SK-N-SH treated with all-trans-retinoic acid at 6 μM for 48 hours (cell line): ENCODE results near the gene RBP7.

Experiments
- ATAC-seq: fragments of 200-7000 bp; cut with Tn5 transposase; 3 replicates; pipeline ENCODE4 v1.9.1; 2020; ENCODE audit warnings: mild to moderate bottlenecking, moderate library complexity
- ARNTL ChIP-seq: fragments of 450-650 bp; formaldehyde crosslinking; IDR thresholded peaks from 2 replicates; pipeline ENCODE4 v1.5.0; 2020; ENCODE audit warnings: low read depth, mild to moderate bottlenecking, moderate library complexity, borderline replicate concordance
- CSDC2 ChIP-seq: fragments of 250-450 bp; sonication (Bioruptor Pico); IDR thresholded peaks from 2 replicates; pipeline ENCODE4 v1.5.0; 2020; ENCODE audit warnings: mild to moderate bottlenecking, moderate library complexity
- ESRRG ChIP-seq: fragments of 250-450 bp; sonication (Bioruptor Pico); IDR thresholded peaks from 2 replicates; pipeline ENCODE4 v1.6.1; 2021; ENCODE audit warnings: mild to moderate bottlenecking
- GLIS3 ChIP-seq: fragments of 250-450 bp; sonication (Bioruptor Pico); IDR thresholded peaks from 2 replicates; pipeline ENCODE4 v1.5.0; 2020; ENCODE audit warnings: mild to moderate bottlenecking, moderate library complexity
- ISL1 ChIP-seq: fragments of 250-450 bp; sonication (Bioruptor Pico); IDR thresholded peaks from 2 replicates; pipeline ENCODE4 v2.1.2; 2022; ENCODE audit warnings: mild to moderate bottlenecking, moderate library complexity
- OSR1 ChIP-seq: fragments of 250-450 bp; sonication (Bioruptor Pico); IDR thresholded peaks from 2 replicates; pipeline ENCODE4 v1.8.0; 2022; ENCODE audit warnings: moderate library complexity, mild to moderate bottlenecking, inconsistent platforms
- PPARA ChIP-seq: fragments of 250-450 bp; sonication (Bioruptor Pico); IDR thresholded peaks from 2 replicates; pipeline ENCODE4 v1.5.0; 2020; ENCODE audit warnings: mild to moderate bottlenecking, borderline replicate concordance
- RARB ChIP-seq: fragments of 250-450 bp; sonication (Bioruptor Pico); IDR thresholded peaks from 2 replicates; pipeline ENCODE4 v1.8.0; 2021; ENCODE audit warnings: mild to moderate bottlenecking, moderate library complexity
- TCF4 ChIP-seq: fragments of 250-450 bp; sonication (Bioruptor Pico); IDR thresholded peaks from 2 replicates; pipeline ENCODE4 v1.8.0; 2021; ENCODE audit warnings: mild to moderate bottlenecking, moderate library complexity, borderline replicate concordance
- TOX ChIP-seq: fragments of 250-450 bp; sonication (Bioruptor Pico); IDR thresholded peaks from 2 replicates; pipeline ENCODE4 v1.8.0; 2021; ENCODE audit warnings: mild to moderate bottlenecking, moderate library complexity, borderline replicate concordance
- ZC3H10 ChIP-seq: fragments of 250-450 bp; sonication (Bioruptor Pico); IDR thresholded peaks from 2 replicates; pipeline ENCODE4 v1.5.1; 2021; ENCODE audit warnings: mild to moderate bottlenecking, moderate library complexity
- ZFP3 ChIP-seq: fragments of 250-450 bp; sonication (Bioruptor Pico); IDR thresholded peaks from 2 replicates; pipeline ENCODE4 v1.5.0; 2020; ENCODE audit warnings: mild to moderate bottlenecking, moderate library complexity
- ZFP30 ChIP-seq: fragments of 450-650 bp; formaldehyde crosslinking; IDR thresholded peaks from 2 replicates; pipeline ENCODE4 v1.5.0; 2022; ENCODE audit warnings: mild to moderate bottlenecking, moderate library complexity
- ZNF565 ChIP-seq: fragments of 450-650 bp; formaldehyde crosslinking; conservative IDR thresholded peaks from 2 replicates; pipeline ENCODE4 v1.5.0; 2020; ENCODE audit warnings: low read depth, mild to moderate bottlenecking, moderate library complexity
- ZNF70 ChIP-seq: fragments of 450-650 bp; formaldehyde crosslinking; IDR thresholded peaks from 2 replicates; pipeline ENCODE4 v1.5.0; 2020; ENCODE audit warnings: mild to moderate bottlenecking, moderate library complexity
- ZNF8 ChIP-seq: fragments of 450-650 bp; formaldehyde crosslinking; IDR thresholded peaks from 2 replicates; pipeline ENCODE4 v1.5.0; 2020; ENCODE audit warnings: mild to moderate bottlenecking, moderate library complexity
- TF ChIP-seq, protein P1 (sequence below): fragments of 250-450 bp; sonication (Bioruptor Pico); IDR thresholded peaks from 2 replicates; pipeline ENCODE4 v1.5.0; 2020; ENCODE audit warnings: mild to moderate bottlenecking, moderate library complexity
- TF ChIP-seq, protein P2 (sequence below): fragments of 250-450 bp; sonication (Bioruptor Pico); IDR thresholded peaks from 2 replicates; pipeline ENCODE4 v1.5.1; 2021; ENCODE audit warnings: mild to moderate bottlenecking, moderate library complexity
- TF ChIP-seq, protein P3 (sequence below): fragments of 250-450 bp; sonication (Bioruptor Pico); IDR thresholded peaks from 2 replicates; pipeline ENCODE4 v1.8.0; 2021; ENCODE audit warnings: low read depth, mild to moderate bottlenecking, moderate library complexity, borderline replicate concordance

Gene RBP7

GRCh38 chr1:10020678-10021077, 23.6 kb downstream of the RBP7 start:
- peak; percentile 40; the same call in 1 of the 2 replicates for TF ChIP-seq TCF4
- peak; percentile 72 for ATAC-seq

- peak; percentile 55 for ATAC-seq
Observed at GRCh38 chr1:10021992-10022391, 25.0 kb downstream of the RBP7 start.

GRCh38 chr1:10022656-10023055, 25.6 kb downstream of the RBP7 start:
- ATAC-seq = no peak
- TF ChIP-seq ZC3H10 = no peak
- no peak for TF ChIP-seq RARB
- TF ChIP-seq, protein P1, sequence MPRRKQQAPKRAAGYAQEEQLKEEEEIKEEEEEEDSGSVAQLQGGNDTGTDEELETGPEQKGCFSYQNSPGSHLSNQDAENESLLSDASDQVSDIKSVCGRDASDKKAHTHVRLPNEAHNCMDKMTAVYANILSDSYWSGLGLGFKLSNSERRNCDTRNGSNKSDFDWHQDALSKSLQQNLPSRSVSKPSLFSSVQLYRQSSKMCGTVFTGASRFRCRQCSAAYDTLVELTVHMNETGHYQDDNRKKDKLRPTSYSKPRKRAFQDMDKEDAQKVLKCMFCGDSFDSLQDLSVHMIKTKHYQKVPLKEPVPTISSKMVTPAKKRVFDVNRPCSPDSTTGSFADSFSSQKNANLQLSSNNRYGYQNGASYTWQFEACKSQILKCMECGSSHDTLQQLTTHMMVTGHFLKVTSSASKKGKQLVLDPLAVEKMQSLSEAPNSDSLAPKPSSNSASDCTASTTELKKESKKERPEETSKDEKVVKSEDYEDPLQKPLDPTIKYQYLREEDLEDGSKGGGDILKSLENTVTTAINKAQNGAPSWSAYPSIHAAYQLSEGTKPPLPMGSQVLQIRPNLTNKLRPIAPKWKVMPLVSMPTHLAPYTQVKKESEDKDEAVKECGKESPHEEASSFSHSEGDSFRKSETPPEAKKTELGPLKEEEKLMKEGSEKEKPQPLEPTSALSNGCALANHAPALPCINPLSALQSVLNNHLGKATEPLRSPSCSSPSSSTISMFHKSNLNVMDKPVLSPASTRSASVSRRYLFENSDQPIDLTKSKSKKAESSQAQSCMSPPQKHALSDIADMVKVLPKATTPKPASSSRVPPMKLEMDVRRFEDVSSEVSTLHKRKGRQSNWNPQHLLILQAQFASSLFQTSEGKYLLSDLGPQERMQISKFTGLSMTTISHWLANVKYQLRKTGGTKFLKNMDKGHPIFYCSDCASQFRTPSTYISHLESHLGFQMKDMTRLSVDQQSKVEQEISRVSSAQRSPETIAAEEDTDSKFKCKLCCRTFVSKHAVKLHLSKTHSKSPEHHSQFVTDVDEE (CRISPR knock-in tag) = no peak
- TF ChIP-seq ZNF565 (CRISPR knock-in tag) = no peak
- TF ChIP-seq TOX = no peak
- TF ChIP-seq ZNF8 = no peak
- TF ChIP-seq ISL1 (CRISPR knock-in tag) = no peak
- TF ChIP-seq, protein P2, sequence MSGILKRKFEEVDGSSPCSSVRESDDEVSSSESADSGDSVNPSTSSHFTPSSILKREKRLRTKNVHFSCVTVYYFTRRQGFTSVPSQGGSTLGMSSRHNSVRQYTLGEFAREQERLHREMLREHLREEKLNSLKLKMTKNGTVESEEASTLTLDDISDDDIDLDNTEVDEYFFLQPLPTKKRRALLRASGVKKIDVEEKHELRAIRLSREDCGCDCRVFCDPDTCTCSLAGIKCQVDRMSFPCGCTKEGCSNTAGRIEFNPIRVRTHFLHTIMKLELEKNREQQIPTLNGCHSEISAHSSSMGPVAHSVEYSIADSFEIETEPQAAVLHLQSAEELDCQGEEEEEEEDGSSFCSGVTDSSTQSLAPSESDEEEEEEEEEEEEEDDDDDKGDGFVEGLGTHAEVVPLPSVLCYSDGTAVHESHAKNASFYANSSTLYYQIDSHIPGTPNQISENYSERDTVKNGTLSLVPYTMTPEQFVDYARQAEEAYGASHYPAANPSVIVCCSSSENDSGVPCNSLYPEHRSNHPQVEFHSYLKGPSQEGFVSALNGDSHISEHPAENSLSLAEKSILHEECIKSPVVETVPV (CRISPR knock-in tag) = no peak

More at GRCh38 chr1:10021992-10022391, 25.0 kb downstream of the RBP7 start:
- peak; percentile 87 for TF ChIP-seq TCF4

GRCh38 chr1:10025354-10025753, 28.3 kb downstream of the RBP7 start:
- no peak for TF ChIP-seq ZFP3
- TF ChIP-seq, protein P1 (CRISPR knock-in tag) = no peak
- no peak for TF ChIP-seq ZNF70
- TF ChIP-seq, protein P3, sequence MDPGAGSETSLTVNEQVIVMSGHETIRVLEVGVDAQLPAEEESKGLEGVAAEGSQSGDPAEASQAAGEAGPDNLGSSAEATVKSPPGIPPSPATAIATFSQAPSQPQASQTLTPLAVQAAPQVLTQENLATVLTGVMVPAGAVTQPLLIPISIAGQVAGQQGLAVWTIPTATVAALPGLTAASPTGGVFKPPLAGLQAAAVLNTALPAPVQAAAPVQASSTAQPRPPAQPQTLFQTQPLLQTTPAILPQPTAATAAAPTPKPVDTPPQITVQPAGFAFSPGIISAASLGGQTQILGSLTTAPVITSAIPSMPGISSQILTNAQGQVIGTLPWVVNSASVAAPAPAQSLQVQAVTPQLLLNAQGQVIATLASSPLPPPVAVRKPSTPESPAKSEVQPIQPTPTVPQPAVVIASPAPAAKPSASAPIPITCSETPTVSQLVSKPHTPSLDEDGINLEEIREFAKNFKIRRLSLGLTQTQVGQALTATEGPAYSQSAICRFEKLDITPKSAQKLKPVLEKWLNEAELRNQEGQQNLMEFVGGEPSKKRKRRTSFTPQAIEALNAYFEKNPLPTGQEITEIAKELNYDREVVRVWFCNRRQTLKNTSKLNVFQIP (CRISPR knock-in tag) = no peak
- no peak for TF ChIP-seq ARNTL (CRISPR knock-in tag)
- no peak for ATAC-seq

DNA sequence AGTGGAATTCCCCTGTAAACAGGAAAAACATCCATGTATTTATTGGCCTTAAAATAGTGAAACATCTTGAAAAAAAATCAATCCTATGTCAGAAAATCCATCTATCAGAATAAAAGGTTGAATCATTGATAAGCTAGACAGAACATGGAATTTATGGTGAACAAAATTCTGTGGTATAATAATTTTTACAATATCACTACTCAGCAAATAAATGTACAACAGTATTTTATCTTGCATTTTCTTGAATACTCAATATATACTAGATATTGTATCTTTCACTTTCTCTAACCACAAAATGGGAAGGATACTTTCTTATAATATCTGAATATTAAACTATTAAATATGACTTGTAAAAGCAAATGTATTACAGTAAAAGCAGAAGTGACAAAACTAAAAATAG, 30.0 kb downstream of the RBP7 start:
- ATAC-seq = no peak
- no peak for TF ChIP-seq TCF4
- TF ChIP-seq PPARA (CRISPR knock-in tag) = no peak
- TF ChIP-seq ARNTL (CRISPR knock-in tag) = no peak
- TF ChIP-seq ISL1 (CRISPR knock-in tag) = no peak
- no peak for TF ChIP-seq ZNF565 (CRISPR knock-in tag)
- TF ChIP-seq ZNF70 = no peak
- no peak for TF ChIP-seq GLIS3 (CRISPR knock-in tag)
- TF ChIP-seq ESRRG (CRISPR knock-in tag) = no peak
- TF ChIP-seq, protein P1 (CRISPR knock-in tag) = no peak
- TF ChIP-seq RARB = no peak
- no peak for TF ChIP-seq ZFP3
- TF ChIP-seq, protein P2 (CRISPR knock-in tag) = no peak
- TF ChIP-seq ZC3H10 = no peak
- TF ChIP-seq, protein P3 (CRISPR knock-in tag) = no peak
- no peak for TF ChIP-seq CSDC2 (CRISPR knock-in tag)
- TF ChIP-seq OSR1 (CRISPR knock-in tag) = no peak
- TF ChIP-seq ZFP30 (CRISPR knock-in tag) = no peak
